ENCODE results near the gene RAB6B. TPM values are rescaled to one million over a fixed set of nuclear protein-coding genes. Genes with fewer than 3 reads are reported as not detected.

RAB6B gene
- polyA plus RNA-seq, 1 donor from 2014 or later, result 57.5 TPM

DNA sequence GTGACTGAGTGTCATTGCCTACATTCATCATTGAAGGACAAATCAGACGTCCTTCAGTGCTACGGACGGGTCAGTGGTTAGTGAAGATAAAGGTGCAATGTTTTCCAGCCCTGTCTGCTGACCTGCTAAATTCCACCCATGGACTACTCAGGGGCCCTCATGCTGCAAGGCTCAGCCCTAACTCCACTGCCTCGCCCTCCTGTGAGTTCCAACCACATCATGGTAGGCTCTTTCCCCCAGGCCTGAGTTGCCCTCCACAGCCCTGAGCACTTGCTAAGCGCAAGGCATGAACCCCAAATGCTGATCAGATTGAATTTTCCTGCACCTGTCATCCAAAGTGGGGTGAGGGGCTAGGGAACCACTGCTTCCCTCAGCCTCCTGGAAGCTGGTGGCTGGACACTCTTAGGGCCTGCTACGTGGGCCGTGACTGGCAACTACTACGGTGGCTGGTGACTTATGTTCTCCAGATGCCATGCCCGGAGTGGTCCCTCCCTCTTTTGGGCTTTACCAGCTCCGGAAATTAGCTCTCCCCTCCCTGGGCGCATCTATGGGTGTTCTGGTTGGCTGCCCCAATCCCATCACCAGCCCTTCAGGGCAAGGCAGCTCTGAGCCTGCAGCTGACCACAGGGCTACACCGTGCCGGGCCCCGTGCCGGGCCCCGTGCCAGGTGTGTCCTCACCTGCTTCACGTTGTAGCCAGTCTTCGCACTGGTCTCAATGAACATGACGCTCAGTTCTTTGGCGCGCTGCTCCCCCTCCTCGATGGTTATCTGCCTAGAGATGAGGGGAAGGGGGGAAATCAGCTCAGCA lies 58.0 kb downstream of the RAB6B start:
- no peak overlapping the region for H3K9ac ChIP-seq (ENCODE audit: low read length)

DNA sequence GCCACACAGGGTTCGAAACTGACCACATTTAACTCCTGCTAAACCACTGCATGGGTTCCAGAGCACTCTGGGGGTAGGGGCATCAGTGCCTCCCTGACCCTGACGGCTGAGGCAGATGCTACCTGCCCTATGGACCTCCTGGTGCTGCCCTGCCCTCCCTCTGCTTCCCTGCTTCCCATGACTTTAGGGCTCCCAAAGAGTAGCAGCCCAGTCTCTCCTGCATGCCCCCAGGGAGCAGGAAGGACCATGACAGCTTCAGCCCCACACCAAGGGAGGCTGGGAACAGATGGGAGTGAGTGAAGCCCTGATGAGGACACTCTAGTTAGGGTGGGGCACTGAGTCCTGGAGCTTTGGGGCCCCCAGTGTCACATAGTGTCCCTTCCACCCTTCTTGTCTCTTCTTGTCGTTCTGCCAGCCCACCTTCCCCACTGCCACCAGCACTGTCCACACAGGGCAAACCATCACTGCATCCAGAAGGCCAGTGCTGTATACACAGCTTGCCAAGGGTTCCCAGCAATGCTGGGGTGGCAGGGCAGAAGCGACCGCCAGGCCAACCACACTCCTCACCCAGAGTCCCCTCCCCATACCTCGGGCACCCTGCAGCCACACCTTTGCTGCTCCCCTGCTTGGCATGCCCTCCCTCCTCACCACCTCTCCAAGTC lies 59.1 kb downstream of the RAB6B start:
- Histone ChIP-seq H3K9ac (ENCODE audit: low read length) (no peak overlapping the region), H3K4me2 (ENCODE audit: low read length) (no peak overlapping the region), H3K4me3 (ENCODE audit: low read length) (no peak overlapping the region), H3K79me2 (replicated peaks; ENCODE audit: insufficient read depth, low read length) (no peaks in the 10 kb centered on the region), H4K20me1 (ENCODE audit: insufficient read depth) (no peaks in the 10 kb centered on the region), H3F3A (ENCODE audit: insufficient read depth, low read length, poor library complexity, severe bottlenecking) (no peaks in the 10 kb centered on the region), H3K36me3 (ENCODE audit: insufficient read depth, low read length) (no peaks in the 10 kb centered on the region), H3K9me3 (ENCODE audit: low read length) (no peaks in the 10 kb centered on the region), H2AFZ (ENCODE audit: low read depth, low read length) (no peak overlapping the region), H3K27ac (ENCODE audit: low read length) (no peak overlapping the region), H3K9me2 (ENCODE audit: insufficient read depth, low read length) (no peaks in the 10 kb centered on the region), H3K27me3 (ENCODE audit: insufficient read depth, low read depth, low read length) (no peaks in the 10 kb centered on the region)
- TF ChIP-seq, protein P1, sequence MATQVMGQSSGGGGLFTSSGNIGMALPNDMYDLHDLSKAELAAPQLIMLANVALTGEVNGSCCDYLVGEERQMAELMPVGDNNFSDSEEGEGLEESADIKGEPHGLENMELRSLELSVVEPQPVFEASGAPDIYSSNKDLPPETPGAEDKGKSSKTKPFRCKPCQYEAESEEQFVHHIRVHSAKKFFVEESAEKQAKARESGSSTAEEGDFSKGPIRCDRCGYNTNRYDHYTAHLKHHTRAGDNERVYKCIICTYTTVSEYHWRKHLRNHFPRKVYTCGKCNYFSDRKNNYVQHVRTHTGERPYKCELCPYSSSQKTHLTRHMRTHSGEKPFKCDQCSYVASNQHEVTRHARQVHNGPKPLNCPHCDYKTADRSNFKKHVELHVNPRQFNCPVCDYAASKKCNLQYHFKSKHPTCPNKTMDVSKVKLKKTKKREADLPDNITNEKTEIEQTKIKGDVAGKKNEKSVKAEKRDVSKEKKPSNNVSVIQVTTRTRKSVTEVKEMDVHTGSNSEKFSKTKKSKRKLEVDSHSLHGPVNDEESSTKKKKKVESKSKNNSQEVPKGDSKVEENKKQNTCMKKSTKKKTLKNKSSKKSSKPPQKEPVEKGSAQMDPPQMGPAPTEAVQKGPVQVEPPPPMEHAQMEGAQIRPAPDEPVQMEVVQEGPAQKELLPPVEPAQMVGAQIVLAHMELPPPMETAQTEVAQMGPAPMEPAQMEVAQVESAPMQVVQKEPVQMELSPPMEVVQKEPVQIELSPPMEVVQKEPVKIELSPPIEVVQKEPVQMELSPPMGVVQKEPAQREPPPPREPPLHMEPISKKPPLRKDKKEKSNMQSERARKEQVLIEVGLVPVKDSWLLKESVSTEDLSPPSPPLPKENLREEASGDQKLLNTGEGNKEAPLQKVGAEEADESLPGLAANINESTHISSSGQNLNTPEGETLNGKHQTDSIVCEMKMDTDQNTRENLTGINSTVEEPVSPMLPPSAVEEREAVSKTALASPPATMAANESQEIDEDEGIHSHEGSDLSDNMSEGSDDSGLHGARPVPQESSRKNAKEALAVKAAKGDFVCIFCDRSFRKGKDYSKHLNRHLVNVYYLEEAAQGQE (IDR thresholded peaks at IDR 0.05; ENCODE audit: borderline replicate concordance), result no peak
- TF ChIP-seq POLR2AphosphoS5 (IDR thresholded peaks at IDR 0.05), result no peak
- TF ChIP-seq, protein P2, sequence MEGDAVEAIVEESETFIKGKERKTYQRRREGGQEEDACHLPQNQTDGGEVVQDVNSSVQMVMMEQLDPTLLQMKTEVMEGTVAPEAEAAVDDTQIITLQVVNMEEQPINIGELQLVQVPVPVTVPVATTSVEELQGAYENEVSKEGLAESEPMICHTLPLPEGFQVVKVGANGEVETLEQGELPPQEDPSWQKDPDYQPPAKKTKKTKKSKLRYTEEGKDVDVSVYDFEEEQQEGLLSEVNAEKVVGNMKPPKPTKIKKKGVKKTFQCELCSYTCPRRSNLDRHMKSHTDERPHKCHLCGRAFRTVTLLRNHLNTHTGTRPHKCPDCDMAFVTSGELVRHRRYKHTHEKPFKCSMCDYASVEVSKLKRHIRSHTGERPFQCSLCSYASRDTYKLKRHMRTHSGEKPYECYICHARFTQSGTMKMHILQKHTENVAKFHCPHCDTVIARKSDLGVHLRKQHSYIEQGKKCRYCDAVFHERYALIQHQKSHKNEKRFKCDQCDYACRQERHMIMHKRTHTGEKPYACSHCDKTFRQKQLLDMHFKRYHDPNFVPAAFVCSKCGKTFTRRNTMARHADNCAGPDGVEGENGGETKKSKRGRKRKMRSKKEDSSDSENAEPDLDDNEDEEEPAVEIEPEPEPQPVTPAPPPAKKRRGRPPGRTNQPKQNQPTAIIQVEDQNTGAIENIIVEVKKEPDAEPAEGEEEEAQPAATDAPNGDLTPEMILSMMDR (IDR thresholded peaks at IDR 0.05; ENCODE audit: poor library complexity, severe bottlenecking), result no peak
- TF ChIP-seq EZH2 (IDR thresholded peaks at IDR 0.05; ENCODE audit: borderline replicate concordance, insufficient read depth, low read length, poor library complexity, severe bottlenecking), result no peak
- TF ChIP-seq MXI1 (conservative IDR thresholded peaks at IDR 0.05; ENCODE audit: poor library complexity, severe bottlenecking), result no peak
- TF ChIP-seq RAD21 (conservative IDR thresholded peaks at IDR 0.05), result no peak
- TF ChIP-seq TAF1 (IDR thresholded peaks at IDR 0.05; ENCODE audit: low read depth), result no peak
- TF ChIP-seq EP300 (conservative IDR thresholded peaks at IDR 0.05; ENCODE audit: poor library complexity, severe bottlenecking), result no peak
- no peak for TF ChIP-seq SMC3 (conservative IDR thresholded peaks at IDR 0.05; ENCODE audit: poor library complexity)

More for the DNA sequence above, 58.0 kb downstream of the RAB6B start:
- no peak overlapping the region for H3K27ac ChIP-seq (ENCODE audit: low read length)
- H3K9me2 ChIP-seq (ENCODE audit: insufficient read depth, low read length), result no peaks in the 10 kb centered on the region
- no peaks in the 10 kb centered on the region for H4K20me1 ChIP-seq (ENCODE audit: insufficient read depth)
- TF ChIP-seq EP300 (conservative IDR thresholded peaks at IDR 0.05; ENCODE audit: poor library complexity, severe bottlenecking) (no peak), SMC3 (conservative IDR thresholded peaks at IDR 0.05; ENCODE audit: poor library complexity) (no peak)
- H2AFZ ChIP-seq (ENCODE audit: low read depth, low read length), result no peak overlapping the region
- no peaks in the 10 kb centered on the region for H3K79me2 ChIP-seq (replicated peaks; ENCODE audit: insufficient read depth, low read length)
- no peak overlapping the region for H3K4me2 ChIP-seq (ENCODE audit: low read length)
- no peaks in the 10 kb centered on the region for H3F3A ChIP-seq (ENCODE audit: insufficient read depth, low read length, poor library complexity, severe bottlenecking)
- no peaks in the 10 kb centered on the region for H3K9me3 ChIP-seq (ENCODE audit: low read length)
- H3K36me3 ChIP-seq (ENCODE audit: insufficient read depth, low read length), result no peaks in the 10 kb centered on the region
- no peaks in the 10 kb centered on the region for H3K27me3 ChIP-seq (ENCODE audit: insufficient read depth, low read depth, low read length)
- H3K4me3 ChIP-seq (ENCODE audit: low read length), result no peak overlapping the region
